Measurements from ENCODE around the gene RNASE1. TPM values are rescaled to one million over a fixed set of nuclear protein-coding genes. Genes with fewer than 3 reads are reported as not detected.
"Not testable (repeated sequence)": the region's sequence is repeated elsewhere in the genome, so short reads cannot be mapped to it uniquely, and the experiment has no call there.

Gene RNASE1
- total RNA-seq, 1 experiment from 2014 or later = 0.51 TPM

DNA sequence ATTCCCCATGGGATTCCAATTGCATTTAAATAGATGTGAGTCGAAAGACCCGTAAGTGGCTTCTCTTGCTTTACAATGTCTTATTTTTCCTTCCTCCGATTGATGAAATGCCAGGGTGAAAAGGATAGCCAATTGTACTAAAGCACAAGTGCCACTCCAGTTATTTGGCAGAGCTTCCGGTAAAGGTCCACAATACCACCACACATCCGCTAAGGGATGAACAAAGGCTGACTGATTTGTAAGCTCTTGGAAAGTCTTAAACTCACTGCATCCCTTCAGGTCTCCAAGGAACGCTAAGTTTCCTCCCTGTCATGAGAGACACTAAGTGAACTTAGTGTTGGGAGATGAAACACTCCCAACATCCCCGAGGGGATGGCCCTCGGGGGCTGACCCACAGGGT lies 21.2 kb upstream of the RNASE1 start:
- H3K9me2 ChIP-seq (replicated peaks; ENCODE audit: low read length) = no peaks in the 10 kb centered on the region
- DNase-seq (no peak), ATAC-seq (no peak)
- no peaks in the 10 kb centered on the region for H3F3A ChIP-seq (ENCODE audit: low read length, unreplicated experiment)
- POLR2A ChIA-PET (ENCODE audit: unreplicated experiment) = no interaction called here
- TF ChIP-seq, protein P1, sequence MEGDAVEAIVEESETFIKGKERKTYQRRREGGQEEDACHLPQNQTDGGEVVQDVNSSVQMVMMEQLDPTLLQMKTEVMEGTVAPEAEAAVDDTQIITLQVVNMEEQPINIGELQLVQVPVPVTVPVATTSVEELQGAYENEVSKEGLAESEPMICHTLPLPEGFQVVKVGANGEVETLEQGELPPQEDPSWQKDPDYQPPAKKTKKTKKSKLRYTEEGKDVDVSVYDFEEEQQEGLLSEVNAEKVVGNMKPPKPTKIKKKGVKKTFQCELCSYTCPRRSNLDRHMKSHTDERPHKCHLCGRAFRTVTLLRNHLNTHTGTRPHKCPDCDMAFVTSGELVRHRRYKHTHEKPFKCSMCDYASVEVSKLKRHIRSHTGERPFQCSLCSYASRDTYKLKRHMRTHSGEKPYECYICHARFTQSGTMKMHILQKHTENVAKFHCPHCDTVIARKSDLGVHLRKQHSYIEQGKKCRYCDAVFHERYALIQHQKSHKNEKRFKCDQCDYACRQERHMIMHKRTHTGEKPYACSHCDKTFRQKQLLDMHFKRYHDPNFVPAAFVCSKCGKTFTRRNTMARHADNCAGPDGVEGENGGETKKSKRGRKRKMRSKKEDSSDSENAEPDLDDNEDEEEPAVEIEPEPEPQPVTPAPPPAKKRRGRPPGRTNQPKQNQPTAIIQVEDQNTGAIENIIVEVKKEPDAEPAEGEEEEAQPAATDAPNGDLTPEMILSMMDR (conservative IDR thresholded peaks at IDR 0.05; ENCODE audit: low read depth, low read length) = no peak
- no peak for TF ChIP-seq EZH2phosphoT487 (IDR thresholded peaks at IDR 0.05; ENCODE audit: borderline replicate concordance, low read length)
- no peak for TF ChIP-seq EZH2 (IDR thresholded peaks at IDR 0.05; ENCODE audit: low read length, unreplicated experiment)
- H4K20me1 ChIP-seq (ENCODE audit: low read length) = no peaks in the 10 kb centered on the region
- H2AFZ ChIP-seq (ENCODE audit: low read length) = no peak overlapping the region
- H3K4me1 ChIP-seq (ENCODE audit: insufficient read depth, low read length) = no peaks in the 10 kb centered on the region
- no peak overlapping the region for H3K4me2 ChIP-seq (ENCODE audit: low read length)
- no peak overlapping the region for H3K27ac ChIP-seq (ENCODE audit: low read length)
- H3K27me3 ChIP-seq (ENCODE audit: low read length) = no peaks in the 10 kb centered on the region; the same call in 1 of the 2 replicates
- peaks cover 10% of the 10 kb centered on the region for H3K9me3 ChIP-seq (ENCODE audit: low read length)
- no peaks in the 10 kb centered on the region for H3K79me2 ChIP-seq (ENCODE audit: low read length)
- CTCF ChIA-PET = no interaction called here
- H3K9ac ChIP-seq (ENCODE audit: low read length) = no peak overlapping the region
- peaks cover 4% of the 10 kb centered on the region; the same call in 1 of the 2 replicates for H3K36me3 ChIP-seq (ENCODE audit: low read depth, low read length)
- intact Hi-C loops (cut with micrococcal nuclease) = no loop called here
- no peak overlapping the region for H3K4me3 ChIP-seq (ENCODE audit: low read length)
- BruUV-seq (replicated peaks) = no TSS peak

DNA sequence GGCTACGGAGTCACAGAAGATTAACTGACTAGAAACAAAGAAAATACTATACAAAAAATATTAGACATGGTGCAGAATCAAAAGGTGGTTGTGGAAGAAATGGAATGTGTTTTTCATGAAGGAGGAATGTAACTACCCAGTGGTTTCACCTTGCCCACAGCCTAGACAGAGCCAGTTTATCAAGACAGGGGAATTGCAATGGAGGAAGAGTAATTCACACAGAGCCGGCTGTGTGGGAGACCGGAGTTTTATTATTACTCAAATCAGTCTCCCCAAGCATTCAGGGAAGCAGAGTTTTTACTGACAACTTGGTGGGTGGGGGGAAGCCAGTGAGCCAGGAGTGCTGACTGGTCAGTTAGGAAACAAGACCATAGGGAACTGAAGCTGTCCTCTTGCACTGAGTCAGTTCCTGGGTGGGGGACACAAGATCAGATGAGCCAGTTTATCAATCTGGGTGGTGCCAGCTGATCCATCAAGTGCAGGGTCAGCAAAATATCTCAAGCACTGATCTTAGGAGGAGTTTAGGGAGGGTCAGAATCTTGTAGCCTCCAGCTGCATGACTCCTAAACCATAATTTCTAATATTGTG lies 19.0 kb upstream of the RNASE1 start:
- H3K36me3 ChIP-seq (ENCODE audit: low read depth, low read length); H3K79me2 ChIP-seq (ENCODE audit: low read length); H4K20me1 ChIP-seq (ENCODE audit: low read length); POLR2A ChIA-PET (ENCODE audit: unreplicated experiment); BruUV-seq (replicated peaks); CTCF ChIA-PET; H3K4me1 ChIP-seq (ENCODE audit: insufficient read depth, low read length); ATAC-seq; DNase-seq; intact Hi-C loops (cut with micrococcal nuclease); H3K9ac ChIP-seq (ENCODE audit: low read length); H3K9me3 ChIP-seq (ENCODE audit: low read length); H3K27ac ChIP-seq (ENCODE audit: low read length); H3K4me2 ChIP-seq (ENCODE audit: low read length); H3K9me2 ChIP-seq (replicated peaks; ENCODE audit: low read length); H2AFZ ChIP-seq (ENCODE audit: low read length); H3K4me3 ChIP-seq (ENCODE audit: low read length); H3F3A ChIP-seq (ENCODE audit: low read length, unreplicated experiment): not testable (repeated sequence)
- H3K27me3 ChIP-seq (ENCODE audit: low read length) = peaks cover 11% of the 10 kb centered on the region; the same call in 1 of the 2 replicates

DNA sequence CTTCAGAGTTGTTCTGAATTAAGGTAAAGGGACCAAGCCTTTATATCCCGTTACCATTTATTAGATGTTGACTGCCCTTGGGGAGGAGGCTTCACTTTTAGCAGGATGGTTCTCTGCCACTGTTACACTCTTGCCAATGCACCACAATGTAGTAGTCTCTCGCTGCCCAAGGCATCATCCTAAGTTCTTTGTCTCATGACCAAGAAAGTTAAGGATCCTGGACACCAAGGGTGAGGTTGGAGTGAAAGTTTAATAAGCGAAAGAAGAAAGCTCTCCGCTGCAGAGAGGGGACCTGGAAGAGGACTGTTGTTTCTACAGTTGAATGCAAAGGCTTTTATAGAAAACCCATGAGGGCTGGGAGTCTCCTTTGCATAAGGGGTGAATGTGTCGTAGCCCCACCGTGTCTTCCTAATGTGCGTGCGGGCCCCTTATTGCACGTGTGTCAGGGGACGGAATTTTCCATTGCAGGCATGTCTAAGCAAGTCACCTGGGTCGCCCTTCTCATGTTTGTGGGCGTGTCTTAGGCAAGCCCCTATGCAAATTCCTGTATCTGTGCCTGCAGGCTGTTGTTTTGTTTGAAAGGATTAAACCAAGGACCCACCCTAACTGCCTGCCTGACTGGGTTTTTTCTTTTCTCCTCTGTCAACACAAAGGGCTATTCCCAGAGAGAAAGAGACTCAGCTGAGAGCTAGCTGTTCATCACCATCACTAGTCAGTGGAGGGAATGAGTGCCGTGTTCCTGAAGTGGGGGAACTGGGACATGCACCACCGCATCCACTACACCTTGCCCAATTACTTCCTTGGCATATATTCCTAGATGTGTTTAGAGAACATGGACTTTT lies 17.6 kb upstream of the RNASE1 start:
- DNase-seq (no peak), ATAC-seq (no peak)
- Histone ChIP-seq H4K20me1 (ENCODE audit: low read length) (no peaks in the 10 kb centered on the region), H3K4me1 (ENCODE audit: insufficient read depth, low read length) (no peaks in the 10 kb centered on the region), H3F3A (ENCODE audit: low read length, unreplicated experiment) (no peaks in the 10 kb centered on the region), H3K36me3 (ENCODE audit: low read depth, low read length) (no peaks in the 10 kb centered on the region), H3K9ac (ENCODE audit: low read length) (no peak overlapping the region), H3K4me3 (ENCODE audit: low read length) (no peak overlapping the region), H3K9me2 (replicated peaks; ENCODE audit: low read length) (no peaks in the 10 kb centered on the region), H3K4me2 (ENCODE audit: low read length) (no peak overlapping the region), H3K27ac (ENCODE audit: low read length) (no peak overlapping the region), H2AFZ (ENCODE audit: low read length) (no peak overlapping the region), H3K27me3 (ENCODE audit: low read length) (peaks cover 16% of the 10 kb centered on the region; the same call in 1 of the 2 replicates), H3K79me2 (ENCODE audit: low read length) (no peaks in the 10 kb centered on the region), H3K9me3 (ENCODE audit: low read length) (no peaks in the 10 kb centered on the region)
- intact Hi-C loops (cut with micrococcal nuclease) = no loop called here
- ChIA-PET CTCF (no interaction called here), POLR2A (ENCODE audit: unreplicated experiment) (no interaction called here)
- no TSS peak for BruUV-seq (replicated peaks)
- TF ChIP-seq EZH2 (IDR thresholded peaks at IDR 0.05; ENCODE audit: low read length, unreplicated experiment) = no peak
- TF ChIP-seq, protein P1 (conservative IDR thresholded peaks at IDR 0.05; ENCODE audit: low read depth, low read length) = no peak
- no peak for TF ChIP-seq EZH2phosphoT487 (IDR thresholded peaks at IDR 0.05; ENCODE audit: borderline replicate concordance, low read length)
